Measurements from ENCODE around the gene KDM4B.

- TF ChIP-seq POLR2AphosphoS5 (IDR thresholded peaks at IDR 0.05), result no peak
- TF ChIP-seq, protein P1, sequence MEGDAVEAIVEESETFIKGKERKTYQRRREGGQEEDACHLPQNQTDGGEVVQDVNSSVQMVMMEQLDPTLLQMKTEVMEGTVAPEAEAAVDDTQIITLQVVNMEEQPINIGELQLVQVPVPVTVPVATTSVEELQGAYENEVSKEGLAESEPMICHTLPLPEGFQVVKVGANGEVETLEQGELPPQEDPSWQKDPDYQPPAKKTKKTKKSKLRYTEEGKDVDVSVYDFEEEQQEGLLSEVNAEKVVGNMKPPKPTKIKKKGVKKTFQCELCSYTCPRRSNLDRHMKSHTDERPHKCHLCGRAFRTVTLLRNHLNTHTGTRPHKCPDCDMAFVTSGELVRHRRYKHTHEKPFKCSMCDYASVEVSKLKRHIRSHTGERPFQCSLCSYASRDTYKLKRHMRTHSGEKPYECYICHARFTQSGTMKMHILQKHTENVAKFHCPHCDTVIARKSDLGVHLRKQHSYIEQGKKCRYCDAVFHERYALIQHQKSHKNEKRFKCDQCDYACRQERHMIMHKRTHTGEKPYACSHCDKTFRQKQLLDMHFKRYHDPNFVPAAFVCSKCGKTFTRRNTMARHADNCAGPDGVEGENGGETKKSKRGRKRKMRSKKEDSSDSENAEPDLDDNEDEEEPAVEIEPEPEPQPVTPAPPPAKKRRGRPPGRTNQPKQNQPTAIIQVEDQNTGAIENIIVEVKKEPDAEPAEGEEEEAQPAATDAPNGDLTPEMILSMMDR (IDR thresholded peaks at IDR 0.05), result no peak
Measured at GRCh38 chr19:5011476-5012238, 42.7 kb downstream of the KDM4B start.

Measured in esophagus muscularis mucosa (tissue), 3 donors.